SU-DHL-6 (cell line): ENCODE results near the gene CCN2.
A peak's percentile ranks its signal among the peaks of the same experiment; 100 is the strongest.

ENCODE experiments used
- EZH2phosphoT487 ChIP-seq: fragments of 200-600 bp; sonication (generic), shearing (Covaris generic); conservative IDR thresholded peaks from 2 replicates; pipeline ENCODE4 v1.6.1; 2018; ENCODE audit warnings: mild to moderate bottlenecking, antibody characterized with exemption, low read length, moderate library complexity, mixed read lengths
- TF ChIP-seq, protein P1 (sequence below): fragments of 200-600 bp; sonication (generic); IDR thresholded peaks from one replicate; pipeline ENCODE4 v1.5.1; 2017; ENCODE audit warnings: antibody characterized with exemption, mild to moderate bottlenecking, low read length, moderate library complexity; ENCODE audit not compliant: insufficient read depth, poor library complexity, severe bottlenecking

GRCh38 chr6:131909408-131910218 is 41.6 kb downstream of the CCN2 start:
- TF ChIP-seq, protein P1, sequence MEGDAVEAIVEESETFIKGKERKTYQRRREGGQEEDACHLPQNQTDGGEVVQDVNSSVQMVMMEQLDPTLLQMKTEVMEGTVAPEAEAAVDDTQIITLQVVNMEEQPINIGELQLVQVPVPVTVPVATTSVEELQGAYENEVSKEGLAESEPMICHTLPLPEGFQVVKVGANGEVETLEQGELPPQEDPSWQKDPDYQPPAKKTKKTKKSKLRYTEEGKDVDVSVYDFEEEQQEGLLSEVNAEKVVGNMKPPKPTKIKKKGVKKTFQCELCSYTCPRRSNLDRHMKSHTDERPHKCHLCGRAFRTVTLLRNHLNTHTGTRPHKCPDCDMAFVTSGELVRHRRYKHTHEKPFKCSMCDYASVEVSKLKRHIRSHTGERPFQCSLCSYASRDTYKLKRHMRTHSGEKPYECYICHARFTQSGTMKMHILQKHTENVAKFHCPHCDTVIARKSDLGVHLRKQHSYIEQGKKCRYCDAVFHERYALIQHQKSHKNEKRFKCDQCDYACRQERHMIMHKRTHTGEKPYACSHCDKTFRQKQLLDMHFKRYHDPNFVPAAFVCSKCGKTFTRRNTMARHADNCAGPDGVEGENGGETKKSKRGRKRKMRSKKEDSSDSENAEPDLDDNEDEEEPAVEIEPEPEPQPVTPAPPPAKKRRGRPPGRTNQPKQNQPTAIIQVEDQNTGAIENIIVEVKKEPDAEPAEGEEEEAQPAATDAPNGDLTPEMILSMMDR = peak; percentile 84
- TF ChIP-seq EZH2phosphoT487 = no peak
